WI38 (cell line): Measurements from ENCODE around the gene SYT8.
"Not testable (repeated sequence)": the region's sequence is repeated elsewhere in the genome, so short reads cannot be mapped to it uniquely, and the experiment has no call there.

Experiments
- H3K4me3 ChIP-seq: 2 replicates; pipeline ENCODE4 v1.5.1; 2011; ENCODE audit warnings: low read depth, mild to moderate bottlenecking, control low read depth, low read length
- TF ChIP-seq, protein P1 (sequence below): IDR thresholded peaks from 2 replicates; pipeline ENCODE4 v1.5.1; 2012; ENCODE audit warnings: low read depth, mild to moderate bottlenecking, control low read depth, low read length

SYT8 gene

DNA sequence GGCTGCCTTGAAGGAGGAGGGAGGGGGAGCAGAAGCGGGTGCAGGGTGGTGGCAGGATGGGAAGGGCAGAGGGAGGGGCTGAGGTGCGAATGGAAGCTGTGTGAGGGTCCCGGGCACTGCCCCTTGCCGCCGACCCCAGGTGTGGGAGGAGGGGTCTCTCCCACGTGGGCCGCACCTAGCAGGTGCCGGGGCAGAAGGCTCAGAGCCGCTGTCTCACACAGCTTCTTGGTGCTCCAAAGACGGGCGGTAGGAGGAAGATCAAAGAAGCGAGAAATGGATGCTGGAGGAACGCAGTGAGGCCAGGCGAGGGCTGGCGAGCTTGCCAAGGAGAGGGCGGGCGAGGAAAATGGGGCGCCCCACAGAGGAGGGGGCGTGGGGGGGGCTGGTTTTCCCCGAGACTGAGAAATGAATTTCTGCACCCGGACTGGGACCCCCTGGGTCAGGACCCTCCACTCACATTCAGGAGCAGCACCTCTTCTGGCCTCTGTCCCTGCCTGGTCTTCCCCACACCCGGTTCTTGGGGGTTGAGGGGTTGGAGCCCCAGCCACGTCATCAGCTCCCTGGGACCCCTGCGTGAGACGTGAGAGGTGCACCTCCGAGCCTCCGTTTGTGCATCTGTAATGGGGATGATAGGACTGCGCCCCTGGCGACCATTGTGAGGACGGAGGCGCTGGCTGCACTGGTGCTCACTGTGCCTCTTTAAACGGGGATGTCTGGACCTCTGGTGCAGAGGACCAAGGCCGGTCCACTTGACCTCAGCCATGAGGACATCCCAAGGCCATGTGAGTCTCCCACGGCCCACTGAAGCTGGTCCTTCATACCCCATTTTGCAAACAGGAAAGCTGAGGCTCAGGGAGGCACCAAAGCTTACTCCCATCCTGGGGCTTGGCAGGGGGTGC, 34.9 kb downstream of the SYT8 start:
- H3K4me3 ChIP-seq, result no peak overlapping the region
- TF ChIP-seq, protein P1, sequence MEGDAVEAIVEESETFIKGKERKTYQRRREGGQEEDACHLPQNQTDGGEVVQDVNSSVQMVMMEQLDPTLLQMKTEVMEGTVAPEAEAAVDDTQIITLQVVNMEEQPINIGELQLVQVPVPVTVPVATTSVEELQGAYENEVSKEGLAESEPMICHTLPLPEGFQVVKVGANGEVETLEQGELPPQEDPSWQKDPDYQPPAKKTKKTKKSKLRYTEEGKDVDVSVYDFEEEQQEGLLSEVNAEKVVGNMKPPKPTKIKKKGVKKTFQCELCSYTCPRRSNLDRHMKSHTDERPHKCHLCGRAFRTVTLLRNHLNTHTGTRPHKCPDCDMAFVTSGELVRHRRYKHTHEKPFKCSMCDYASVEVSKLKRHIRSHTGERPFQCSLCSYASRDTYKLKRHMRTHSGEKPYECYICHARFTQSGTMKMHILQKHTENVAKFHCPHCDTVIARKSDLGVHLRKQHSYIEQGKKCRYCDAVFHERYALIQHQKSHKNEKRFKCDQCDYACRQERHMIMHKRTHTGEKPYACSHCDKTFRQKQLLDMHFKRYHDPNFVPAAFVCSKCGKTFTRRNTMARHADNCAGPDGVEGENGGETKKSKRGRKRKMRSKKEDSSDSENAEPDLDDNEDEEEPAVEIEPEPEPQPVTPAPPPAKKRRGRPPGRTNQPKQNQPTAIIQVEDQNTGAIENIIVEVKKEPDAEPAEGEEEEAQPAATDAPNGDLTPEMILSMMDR, result no peak

DNA sequence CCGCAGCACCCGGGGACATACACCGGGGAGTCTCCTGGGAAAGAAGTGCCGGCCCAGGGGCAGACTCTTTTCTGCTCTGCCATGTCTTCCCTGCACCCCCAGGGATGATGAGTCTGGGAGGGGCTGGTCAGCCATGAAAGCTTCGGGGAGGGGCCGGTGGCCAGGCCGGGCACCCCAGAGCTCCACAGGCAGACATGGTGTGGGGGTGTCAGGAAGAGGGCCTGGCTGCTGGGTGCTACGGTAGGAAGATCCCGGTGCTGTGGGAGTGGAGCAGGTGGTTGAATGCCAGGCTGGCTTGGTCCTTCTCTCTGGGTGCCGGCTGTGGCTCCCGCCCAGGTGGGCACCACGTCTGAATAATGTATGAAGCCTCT, 35.5 kb downstream of the SYT8 start:
- no peak overlapping the region for H3K4me3 ChIP-seq
- TF ChIP-seq, protein P1, result no peak

DNA sequence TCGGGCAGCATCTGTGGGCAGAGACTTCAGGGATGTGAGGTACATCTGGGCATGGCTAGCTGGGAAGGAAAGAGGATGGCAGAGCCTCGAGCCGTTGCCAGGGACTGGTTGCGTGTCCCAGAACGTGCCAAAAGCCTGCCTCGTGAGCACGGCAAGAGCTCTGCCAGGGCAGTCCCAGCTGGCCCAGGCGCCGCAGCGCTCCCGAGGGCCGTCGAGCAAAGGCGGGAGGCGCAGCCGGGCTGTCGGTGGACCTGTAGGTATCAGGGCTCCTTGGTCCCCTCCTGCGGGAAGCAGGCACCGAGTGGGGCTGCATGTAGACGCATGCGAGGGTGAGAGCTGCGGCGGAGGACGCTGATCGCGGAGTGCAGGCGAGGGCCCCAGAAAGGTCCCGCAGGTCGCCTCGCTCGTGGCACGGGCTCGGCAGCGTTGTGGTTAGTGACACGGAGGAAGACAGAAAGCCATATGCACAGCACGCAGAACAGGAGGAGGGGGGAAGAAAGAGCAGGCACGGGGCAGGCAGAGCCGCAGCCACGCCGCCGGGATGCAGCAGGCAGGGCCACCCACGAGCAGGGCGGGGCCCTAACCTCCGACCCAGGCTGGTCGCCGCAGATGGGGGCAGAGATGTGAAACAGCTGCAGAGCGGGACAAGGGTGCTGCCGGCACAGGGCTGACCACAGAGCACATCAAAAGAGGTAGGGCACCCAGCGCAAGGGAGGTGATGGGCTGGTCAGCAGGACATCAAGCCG, 36.1 kb downstream of the SYT8 start:
- H3K4me3 ChIP-seq, result no peak overlapping the region
- TF ChIP-seq, protein P1, result no peak

DNA sequence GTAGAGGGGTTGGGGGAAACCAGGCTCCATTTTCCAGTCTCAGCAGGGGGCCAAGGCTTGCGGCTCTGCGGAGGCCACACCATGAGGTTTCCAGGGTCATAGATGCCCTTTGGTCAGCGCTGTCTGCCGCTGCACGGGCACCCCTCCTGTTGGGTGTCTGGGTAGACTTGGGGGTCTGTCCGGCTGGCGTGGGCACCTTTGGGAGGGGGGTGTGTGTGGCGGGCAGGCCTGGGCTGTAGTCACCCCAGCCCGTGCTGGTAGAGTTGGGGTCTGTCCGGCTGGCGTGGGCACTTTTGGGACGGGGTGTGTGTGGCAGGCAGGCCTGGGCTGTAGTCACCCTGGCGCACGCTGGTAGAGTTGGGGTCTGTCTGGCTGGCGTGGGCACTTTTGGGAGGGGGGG, 36.7 kb downstream of the SYT8 start:
- H3K4me3 ChIP-seq, result no peak overlapping the region
- TF ChIP-seq, protein P1, result no peak

DNA sequence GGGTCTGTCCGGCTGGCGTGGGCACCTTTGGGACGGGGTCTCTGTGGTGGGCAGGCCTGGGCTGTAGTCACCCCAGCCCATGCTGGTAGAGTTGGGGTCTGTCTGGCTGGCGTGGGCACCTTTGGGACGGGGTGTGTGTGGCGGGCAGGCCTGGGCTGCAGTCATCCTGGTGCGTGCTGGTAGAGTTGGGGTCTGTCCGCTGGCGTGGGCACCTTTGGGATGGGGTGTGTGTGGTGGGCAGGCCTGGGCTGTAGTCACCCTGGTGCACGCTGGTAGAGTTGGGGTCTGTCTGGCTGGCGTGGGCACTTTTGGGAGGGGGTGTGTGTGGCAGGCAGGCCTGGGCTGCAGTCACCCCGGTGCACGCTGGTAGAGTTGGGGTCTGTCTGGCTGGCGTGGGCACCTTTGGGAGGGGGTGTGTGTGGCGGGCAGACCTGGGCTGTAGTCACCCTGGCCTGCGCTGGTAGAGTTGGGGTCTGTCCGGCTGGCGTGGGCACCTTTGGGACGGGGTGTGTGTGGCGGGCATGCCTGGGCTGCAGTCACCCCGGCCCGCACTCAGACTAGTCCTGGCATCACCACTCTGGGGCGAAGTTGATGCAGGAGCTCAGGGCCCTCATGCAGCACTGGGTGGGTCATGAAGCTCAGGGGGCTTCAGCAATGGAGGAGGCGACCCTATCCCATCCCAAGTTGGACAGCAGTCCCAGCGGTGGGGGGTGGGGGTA, 37.6 kb downstream of the SYT8 start:
- no peak overlapping the region for H3K4me3 ChIP-seq

DNA sequence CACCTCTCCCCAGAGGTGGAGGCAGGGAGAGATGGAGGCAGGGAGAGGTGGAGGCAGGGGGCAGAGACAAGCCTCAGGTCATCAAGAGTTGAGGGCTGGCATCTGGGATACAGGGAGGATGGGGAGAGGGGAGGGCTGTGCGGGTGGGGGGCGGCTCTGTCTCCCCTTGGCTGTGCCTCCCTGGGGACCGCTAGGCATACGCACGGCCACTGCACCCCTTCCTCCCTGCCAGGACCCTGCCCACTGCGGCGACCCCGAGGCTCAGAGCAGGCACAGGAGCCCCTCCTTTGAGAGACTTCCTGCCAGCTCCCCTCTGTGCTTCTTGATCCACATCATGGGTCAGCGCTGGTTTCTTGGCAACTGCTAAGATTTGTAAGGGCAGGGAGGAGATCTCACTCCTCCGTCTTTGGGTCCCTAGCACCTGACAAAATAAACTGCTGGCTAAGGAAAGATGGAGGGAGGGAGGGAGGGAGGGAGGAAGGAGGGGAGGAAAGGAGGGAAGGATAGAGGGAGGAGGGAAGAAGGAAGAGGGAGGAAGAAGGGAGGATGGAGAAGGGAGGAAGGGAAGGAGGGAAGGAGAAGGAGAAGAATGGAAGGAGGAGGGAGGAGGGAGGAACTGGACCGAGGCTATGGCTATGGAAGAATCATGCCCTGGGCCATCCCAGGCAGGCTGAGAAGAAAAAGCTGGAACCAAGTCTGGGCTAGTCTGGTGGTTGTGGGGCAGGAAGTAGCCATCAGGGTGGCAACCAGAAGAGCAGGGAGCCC, 38.4 kb downstream of the SYT8 start:
- TF ChIP-seq, protein P1, result no peak
- no peak overlapping the region for H3K4me3 ChIP-seq

More for the DNA sequence above, 37.6 kb downstream of the SYT8 start:
- TF ChIP-seq, protein P1, result no peak

DNA sequence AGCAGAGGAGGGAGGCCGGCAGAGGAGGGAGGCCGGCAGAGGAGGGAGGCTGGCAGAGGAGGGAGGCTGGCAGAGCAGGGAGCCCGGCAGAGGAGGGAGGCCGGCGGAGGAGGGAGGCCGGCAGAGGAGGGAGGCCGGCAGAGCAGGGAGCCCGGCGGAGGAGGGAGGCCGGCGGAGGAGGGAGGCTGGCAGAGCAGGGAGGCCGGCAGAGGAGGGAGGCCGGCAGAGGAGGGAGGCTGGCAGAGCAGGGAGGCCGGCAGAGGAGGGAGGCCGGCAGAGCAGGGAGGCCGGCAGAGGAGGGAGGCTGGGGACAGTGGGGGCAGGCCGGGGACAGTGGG, 39.0 kb downstream of the SYT8 start:
- not testable (repeated sequence) for H3K4me3 ChIP-seq

DNA sequence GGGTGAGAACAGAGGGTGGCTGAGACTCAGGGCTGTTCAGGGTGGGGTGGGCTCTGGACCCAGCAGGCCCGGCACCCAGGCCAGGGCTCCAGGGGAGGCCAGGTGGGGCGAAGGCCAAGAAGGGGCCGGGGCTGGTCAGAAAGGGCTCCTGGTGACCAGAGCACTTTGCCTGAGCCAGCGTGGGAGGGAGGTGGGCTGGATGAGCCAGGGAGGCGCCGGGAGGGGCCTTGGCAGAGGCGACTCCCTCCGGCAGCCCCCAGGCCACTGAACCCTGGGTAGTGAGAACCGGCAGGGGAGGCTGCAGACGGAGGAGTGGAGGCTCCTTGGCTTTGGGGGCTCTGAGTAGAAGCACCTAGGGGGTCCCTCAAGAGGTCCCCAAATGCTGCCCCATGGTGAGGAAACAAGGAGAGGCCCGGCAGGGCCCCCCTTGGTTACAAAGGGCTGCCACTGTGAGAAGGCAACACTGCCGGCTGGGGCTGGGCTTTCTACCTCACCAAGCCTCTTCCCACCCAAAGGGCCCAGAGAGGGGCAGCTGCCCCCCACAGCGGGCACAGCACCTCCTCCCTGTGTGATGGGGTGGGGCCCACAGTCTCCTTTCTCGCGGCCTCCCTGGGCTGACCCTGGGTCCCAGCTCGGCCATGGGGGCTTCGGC, 39.8 kb downstream of the SYT8 start:
- H3K4me3 ChIP-seq, result not testable (repeated sequence)
